GM12865 (cell line): ENCODE measurements around the gene LPIN3.

ENCODE experiments used
- DNase-seq: peaks from one replicate; pipeline ENCODE4 v3.0.0; 2010; ENCODE audit warnings: low read depth
- H3K4me3 ChIP-seq: 2 replicates; pipeline ENCODE4 v1.5.1; 2011; ENCODE audit warnings: mild to moderate bottlenecking, low read depth, low read length, control low read depth
- TF ChIP-seq, protein P1 (sequence below): IDR thresholded peaks from 2 replicates; pipeline ENCODE4 v1.5.1; 2011; ENCODE audit warnings: low read length, control low read depth, low read depth, inconsistent platforms; ENCODE audit not compliant: insufficient read depth; ENCODE audit errors: missing control alignments

Gene LPIN3

DNA sequence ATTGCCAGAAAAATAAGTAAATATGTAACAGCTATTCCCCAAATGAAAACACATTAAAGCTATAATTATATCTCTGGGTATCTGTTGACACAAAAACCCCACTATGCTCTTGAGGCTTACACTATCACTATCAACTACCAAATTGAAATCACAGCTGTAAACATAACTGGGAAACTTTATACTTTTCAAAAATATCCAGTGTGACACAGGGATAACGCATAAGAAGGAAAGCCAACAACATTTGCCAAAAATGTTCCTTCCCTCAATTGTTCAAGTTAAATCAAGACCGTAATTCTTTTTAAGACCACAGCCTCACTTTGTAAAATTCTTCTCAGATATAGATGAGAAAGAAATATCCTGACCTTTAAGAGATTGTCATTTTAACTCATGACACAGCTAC, 26.2 kb upstream of the LPIN3 start:
- no peak for DNase-seq
- TF ChIP-seq, protein P1, sequence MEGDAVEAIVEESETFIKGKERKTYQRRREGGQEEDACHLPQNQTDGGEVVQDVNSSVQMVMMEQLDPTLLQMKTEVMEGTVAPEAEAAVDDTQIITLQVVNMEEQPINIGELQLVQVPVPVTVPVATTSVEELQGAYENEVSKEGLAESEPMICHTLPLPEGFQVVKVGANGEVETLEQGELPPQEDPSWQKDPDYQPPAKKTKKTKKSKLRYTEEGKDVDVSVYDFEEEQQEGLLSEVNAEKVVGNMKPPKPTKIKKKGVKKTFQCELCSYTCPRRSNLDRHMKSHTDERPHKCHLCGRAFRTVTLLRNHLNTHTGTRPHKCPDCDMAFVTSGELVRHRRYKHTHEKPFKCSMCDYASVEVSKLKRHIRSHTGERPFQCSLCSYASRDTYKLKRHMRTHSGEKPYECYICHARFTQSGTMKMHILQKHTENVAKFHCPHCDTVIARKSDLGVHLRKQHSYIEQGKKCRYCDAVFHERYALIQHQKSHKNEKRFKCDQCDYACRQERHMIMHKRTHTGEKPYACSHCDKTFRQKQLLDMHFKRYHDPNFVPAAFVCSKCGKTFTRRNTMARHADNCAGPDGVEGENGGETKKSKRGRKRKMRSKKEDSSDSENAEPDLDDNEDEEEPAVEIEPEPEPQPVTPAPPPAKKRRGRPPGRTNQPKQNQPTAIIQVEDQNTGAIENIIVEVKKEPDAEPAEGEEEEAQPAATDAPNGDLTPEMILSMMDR: no peak
- no peak overlapping the region for H3K4me3 ChIP-seq

DNA sequence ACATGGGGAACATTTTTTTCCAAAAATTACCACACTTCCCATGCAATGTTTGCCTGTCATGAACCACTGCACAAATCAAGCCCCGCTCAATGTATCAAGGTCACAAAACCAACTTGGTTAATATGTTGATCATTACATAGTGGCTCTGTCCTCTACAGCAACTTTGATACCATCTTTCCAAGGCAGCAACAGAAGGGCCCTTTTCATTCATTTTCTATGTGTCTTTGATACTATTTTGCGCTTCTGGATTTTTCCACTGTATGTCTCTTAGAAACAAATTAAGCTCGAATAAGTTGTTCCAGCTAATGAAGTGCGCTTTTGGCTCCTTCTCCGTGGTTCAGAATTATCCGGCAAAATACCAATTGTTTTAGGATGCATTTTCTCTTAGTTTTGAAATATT, 24.6 kb upstream of the LPIN3 start:
- no peak for DNase-seq
- TF ChIP-seq, protein P1: no peak
- H3K4me3 ChIP-seq: peak overlapping the region; percentile 77; the same call in 1 of the 2 replicates

DNA sequence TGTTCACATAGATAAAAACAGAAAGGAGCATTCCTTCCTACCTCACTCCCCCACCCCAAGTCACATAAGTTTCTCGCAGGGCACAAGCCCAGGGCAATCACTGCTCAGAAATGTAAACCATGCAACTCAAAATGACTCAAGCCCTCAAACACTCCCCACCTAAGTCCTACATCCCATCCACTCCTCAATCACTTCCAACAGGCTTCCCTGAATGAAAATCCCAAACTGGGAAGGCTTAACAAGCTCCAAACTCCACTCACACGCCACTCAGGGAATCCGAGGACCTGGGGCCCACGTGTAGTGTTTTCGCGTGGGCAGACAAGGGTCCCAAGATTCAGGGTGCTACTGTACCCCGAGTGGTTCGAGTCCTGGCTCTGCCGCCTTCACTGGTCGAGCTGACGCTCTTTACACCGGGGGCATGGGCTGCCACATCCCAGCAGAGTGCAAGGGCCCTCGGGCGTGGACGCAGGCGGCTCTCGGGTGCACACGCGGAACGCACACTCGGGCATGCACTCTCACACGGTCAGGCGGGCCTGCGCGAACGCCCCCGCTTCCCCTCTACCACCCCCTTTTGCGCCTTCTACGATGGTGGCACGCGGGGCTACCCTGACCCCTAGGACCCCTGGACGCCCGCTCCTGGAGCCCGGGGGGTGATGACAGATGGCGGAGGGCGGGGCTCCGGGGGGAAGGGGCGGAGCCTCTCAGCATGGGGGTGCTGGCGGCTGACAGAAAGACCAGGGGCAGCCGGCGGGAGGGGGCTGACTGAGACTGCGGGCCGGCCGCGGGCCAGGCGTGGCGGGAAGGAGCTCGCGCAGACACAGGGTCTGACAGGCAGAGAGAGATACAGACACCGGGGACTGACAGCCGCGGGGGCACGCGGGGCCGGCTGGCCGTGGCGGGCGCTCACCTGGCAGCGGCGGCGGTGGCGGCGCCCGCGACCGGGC, 23.7 kb upstream of the LPIN3 start:
- peak overlapping the region; percentile 77 for H3K4me3 ChIP-seq
- peak; percentile 69 for DNase-seq
- TF ChIP-seq, protein P1: no peak

DNA sequence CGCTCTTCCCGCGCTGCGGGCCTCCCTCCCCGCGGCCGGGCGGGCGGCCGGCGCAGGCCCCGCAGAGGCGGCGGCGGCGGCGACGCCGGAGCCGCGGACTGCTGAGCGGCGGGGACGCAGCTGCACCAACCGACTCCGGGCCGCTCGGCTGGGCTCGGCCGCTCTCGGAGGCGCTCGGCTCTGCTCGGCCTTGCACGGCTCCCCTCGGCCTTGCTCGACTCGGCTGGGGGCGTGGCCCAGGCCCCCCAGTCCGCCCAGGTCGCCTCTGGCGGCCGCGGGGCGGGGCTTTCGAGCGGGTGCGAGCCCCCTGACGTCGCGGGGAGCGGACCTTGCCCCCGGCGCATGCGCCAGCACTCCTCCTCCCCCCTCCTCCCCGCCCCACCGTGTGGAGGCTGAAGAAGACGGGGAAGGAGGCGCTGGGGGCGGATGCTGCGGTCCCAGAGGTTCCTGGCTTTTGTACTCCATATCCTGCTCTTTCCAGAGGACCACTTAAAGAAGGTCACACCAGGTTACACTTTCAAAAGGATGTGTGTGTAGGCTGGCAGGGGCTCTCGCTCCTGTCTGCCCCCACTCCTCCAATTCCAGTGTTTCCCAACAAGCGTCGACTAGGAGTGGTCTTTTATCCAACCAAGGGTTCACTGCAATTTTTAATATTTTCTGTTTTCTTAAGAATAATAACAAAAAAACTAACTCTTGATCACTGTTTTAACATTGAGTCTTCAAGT, 22.9 kb upstream of the LPIN3 start, which contains the start of gene ZHX3:
Gene ZHX3, minus strand, starts transcription at position 186 of the 725 bp plus-strand sequence. CDS start 112,815 bp downstream, outside the sequence.
- peak; percentile 98 for DNase-seq
- H3K4me3 ChIP-seq: peak within 1 kb of the TSS; percentile 77
- TF ChIP-seq, protein P1: no peak

DNA sequence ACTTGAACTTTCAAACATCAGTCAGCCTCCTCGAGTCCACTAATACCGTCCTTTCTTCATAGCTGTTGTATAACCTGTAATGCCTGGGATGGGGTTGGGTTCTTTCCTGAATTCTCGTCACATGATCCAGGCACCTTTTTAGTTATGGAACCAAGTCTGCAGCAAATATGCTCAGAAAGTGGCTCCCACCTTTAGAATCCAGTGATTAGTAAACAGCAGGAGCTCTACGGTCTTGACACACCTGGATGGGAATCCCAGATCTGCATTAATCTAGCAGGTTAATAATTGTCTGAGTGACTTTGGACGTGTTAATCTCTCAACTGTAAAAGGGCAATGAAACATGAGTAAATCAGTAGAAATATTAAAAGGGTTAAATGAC, 22.4 kb upstream of the LPIN3 start:
- no peak for DNase-seq
- TF ChIP-seq, protein P1: no peak
- H3K4me3 ChIP-seq: peak overlapping the region; percentile 51

DNA sequence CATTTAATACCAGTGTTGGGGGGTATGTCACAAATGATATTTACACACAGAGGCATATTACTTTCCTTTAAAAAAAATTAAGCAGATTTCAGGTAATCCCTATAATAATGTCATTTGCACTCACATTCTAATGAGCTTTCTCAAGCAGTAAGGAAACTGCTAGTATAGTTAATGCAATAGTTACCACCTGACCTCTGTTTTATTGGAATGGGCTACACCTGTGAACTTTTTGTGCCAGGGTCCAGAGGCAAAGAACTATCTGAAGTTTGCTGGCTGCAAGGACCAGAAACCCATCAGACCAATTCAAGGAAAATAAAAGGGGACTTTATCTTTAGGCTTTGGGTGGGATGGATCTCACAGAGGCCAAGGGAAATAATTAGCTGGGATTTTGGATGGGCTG, 20.2 kb upstream of the LPIN3 start:
- TF ChIP-seq, protein P1: no peak
- H3K4me3 ChIP-seq: no peak overlapping the region
- DNase-seq: no peak
